GM12874 (cell line): ENCODE results near the gene GJC1.

ENCODE experiments used
- TF ChIP-seq, protein P1 (sequence below): IDR thresholded peaks from 2 replicates; pipeline ENCODE4 v1.5.1; 2011; ENCODE audit warnings: low read depth, mild to moderate bottlenecking, control low read depth, low read length, moderate library complexity; ENCODE audit not compliant: insufficient read depth

The GJC1 gene

DNA sequence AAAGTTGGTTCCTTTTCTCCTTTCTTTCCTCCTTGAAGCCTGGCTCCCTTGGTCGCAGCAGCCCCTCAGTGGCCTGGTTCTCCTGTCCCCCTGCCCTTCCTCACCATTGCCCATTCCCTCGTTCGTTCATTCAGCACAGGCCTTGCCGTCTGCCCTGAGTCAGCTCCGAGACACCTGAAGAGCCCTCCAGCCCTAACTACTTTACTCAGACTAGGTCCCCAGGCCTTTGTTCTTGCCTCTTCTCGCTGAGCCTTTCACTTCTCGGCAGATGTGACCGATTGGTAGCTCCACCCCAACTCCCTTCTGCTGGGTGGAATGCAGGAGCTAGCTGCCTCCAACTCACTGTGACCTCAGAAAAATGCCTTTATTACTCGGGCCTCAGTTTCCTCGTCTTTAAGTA, 78.3 kb downstream of the GJC1 start:
- TF ChIP-seq, protein P1, sequence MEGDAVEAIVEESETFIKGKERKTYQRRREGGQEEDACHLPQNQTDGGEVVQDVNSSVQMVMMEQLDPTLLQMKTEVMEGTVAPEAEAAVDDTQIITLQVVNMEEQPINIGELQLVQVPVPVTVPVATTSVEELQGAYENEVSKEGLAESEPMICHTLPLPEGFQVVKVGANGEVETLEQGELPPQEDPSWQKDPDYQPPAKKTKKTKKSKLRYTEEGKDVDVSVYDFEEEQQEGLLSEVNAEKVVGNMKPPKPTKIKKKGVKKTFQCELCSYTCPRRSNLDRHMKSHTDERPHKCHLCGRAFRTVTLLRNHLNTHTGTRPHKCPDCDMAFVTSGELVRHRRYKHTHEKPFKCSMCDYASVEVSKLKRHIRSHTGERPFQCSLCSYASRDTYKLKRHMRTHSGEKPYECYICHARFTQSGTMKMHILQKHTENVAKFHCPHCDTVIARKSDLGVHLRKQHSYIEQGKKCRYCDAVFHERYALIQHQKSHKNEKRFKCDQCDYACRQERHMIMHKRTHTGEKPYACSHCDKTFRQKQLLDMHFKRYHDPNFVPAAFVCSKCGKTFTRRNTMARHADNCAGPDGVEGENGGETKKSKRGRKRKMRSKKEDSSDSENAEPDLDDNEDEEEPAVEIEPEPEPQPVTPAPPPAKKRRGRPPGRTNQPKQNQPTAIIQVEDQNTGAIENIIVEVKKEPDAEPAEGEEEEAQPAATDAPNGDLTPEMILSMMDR, result no peak

GRCh38 chr17:44751331-44751730, 78.8 kb downstream of the GJC1 start:
- TF ChIP-seq, protein P1, result no peak

DNA sequence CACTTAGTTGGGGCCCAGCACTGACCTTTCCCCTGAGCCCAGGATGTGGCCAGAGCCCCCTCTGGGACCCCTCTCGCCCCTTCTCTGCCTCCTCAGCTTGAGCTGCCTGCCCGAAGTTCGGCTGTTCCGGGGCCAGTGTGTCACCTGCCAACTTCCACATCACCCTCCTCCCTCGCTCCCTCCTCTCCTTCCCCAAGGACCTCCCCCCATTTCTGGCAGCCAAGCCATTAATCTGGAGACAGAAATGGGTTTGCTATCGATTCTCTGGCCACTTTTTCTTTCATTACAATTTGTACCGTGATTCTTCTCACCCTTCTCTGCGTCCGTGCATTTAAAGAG, 80.1 kb downstream of the GJC1 start:
- TF ChIP-seq, protein P1, result no peak

DNA sequence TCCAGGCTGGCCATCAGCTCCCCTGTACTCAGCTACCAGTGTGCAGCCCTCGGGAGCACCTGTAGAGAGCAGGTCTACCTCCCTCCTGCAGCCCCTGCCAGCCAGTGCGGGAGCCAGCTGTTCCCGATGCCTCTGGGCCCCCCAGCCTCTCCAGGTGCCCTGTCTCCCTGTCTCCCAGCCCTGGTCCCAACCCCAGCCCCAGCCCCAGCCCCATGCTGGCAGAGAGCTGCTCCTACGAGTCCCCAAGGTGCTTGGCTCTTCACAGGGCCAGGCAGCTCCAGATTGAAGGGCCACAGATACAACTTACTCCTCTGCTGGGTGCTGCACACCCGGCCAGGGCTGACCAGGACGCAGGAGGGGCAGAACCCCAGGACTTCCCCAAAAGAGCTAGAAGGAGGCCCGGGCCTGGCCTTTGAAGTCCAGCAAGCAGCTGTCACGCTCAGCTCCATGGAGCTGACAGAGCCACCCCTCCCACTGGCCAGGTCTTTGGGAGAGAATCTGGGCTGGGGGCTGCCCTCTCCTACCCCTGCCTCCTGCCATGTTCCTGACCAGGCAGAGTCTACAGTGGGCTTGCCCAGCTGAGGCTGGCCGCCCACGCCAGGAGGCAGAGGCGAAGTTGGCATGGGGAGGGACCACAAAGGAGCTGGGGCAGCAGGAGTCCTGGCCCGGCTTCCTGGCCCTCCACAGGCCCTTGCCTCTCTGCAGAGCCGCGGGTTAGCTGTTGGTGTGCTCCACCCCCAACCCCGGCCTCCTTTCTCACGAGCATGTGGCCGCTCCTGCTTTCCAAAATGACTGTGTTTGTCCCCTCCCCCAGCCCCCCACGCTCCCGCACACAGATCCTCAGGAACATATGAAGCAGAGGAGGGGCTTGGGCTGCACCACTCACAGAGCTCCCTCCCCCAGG, 80.8 kb downstream of the GJC1 start:
- TF ChIP-seq, protein P1, result no peak
